Spinal cord (tissue), 10 donors: ENCODE data around the gene NCOA5. TPM values are rescaled to one million over a fixed set of nuclear protein-coding genes. Genes with fewer than 3 reads are reported as not detected.

Experiments used
- DNase-seq, 6 donors: peaks; one replicate each; pipeline versions ENCODE4 v3.0.0 to v3.0.0-alpha.2; 2013 to 2015; ENCODE audit warnings: low spot score in 6 of 6, low read depth in 4 of 6
- H3K27ac ChIP-seq: one replicate; pipeline ENCODE4 v1.5.1; 2013; ENCODE audit warnings: low read depth, low read length, control low read depth
- H3K27me3 ChIP-seq: one replicate; pipeline ENCODE4 v1.6.1; 2013; ENCODE audit warnings: low read length; ENCODE audit not compliant: control insufficient read depth, insufficient read depth
- H3K36me3 ChIP-seq: one replicate; pipeline ENCODE4 v1.6.1; 2013; ENCODE audit warnings: low read length; ENCODE audit not compliant: control insufficient read depth, insufficient read depth
- H3K4me1 ChIP-seq: one replicate; pipeline ENCODE4 v1.6.1; 2013; ENCODE audit warnings: low read length; ENCODE audit not compliant: control insufficient read depth, insufficient read depth
- H3K4me3 ChIP-seq: one replicate; pipeline ENCODE4 v1.5.1; 2013; ENCODE audit warnings: low read depth, low read length, control low read depth
- H3K9me3 ChIP-seq: one replicate; pipeline ENCODE4 v1.6.1; 2013; ENCODE audit warnings: low read length; ENCODE audit not compliant: control insufficient read depth, insufficient read depth
- WGBS: methylation state at CpG from one replicate; pipeline ENCODE4 v1.1.5; 2013; ENCODE audit warnings: missing lambda C conversion rate; ENCODE audit not compliant: insufficient coverage; 5-methylcytosine and 5-hydroxymethylcytosine counted together
- polyA plus RNA-seq, 2 donors: library from polyadenylated mRNA; unstranded; fragments of 120-200 nt; gene quantifications; one replicate each; pipeline ENCODE4 v1.2.1, GENCODE V29; 2013; ENCODE audit not compliant: insufficient read length in 2 of 2
- total RNA-seq, 2 donors: library from RNA; depleted of rRNA in 1 of 2; stranded (reverse); fragments of 120-200 nt in 1 of 2; fragments of >200 nt in 1 of 2; gene quantifications; one replicate each; pipeline versions ENCODE4 v1.2.3 to v1.2.4, GENCODE V29; 2013 to 2014
- donor health status: healthy.

Gene NCOA5
- total and polyA plus RNA-seq, 4 donors: 12.3 to 50.7 (median 40.0) TPM

DNA sequence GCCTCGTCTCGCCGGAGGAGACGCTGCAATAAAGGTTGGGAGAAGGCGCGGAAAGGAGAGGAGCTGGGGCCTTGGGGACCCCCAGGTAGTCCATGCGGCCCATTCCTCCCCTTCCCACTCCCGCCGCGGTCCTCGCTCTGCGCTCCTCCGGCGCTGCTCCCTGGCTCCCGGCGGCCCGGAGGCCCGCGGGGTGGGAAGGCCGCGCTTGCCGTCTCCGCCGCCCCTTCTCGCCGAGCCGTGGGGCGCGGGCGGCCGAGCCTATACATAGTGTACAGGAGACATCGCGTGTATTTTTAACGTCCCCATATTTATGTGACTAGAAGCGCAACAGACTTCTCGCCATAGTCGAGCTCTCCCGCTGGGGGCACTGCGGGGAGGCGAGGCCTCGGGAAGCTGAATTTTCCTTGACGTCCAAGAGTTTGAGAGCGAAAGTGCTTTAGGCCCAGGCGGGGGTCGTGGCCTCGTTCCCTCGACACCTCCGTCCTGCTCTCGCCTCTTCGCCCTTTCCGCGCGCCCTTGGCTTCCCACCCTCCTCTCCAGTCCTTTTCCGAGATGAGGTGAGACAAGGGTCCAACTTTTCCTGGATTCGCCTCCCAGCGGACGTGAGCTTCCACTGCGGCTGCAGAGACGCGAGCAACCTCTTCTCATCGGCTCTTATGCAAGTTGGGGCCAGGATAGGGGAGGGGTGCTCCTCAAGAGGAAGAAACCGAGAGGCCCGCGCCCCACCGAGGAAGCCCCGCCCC is 31.7 kb downstream of the NCOA5 start:
- peaks cover 8% of the 10 kb centered on the region for H3K27me3 ChIP-seq
- H3K4me1 ChIP-seq: peaks cover 48% of the 10 kb centered on the region
- no peak overlapping the region for H3K27ac ChIP-seq
- WGBS: 8% methylated on average over 65 of the region's 66 CpGs
- H3K4me3 ChIP-seq: no peak overlapping the region
- H3K36me3 ChIP-seq: peaks cover 70% of the 10 kb centered on the region
- peak in 2 of 6 donors; percentile 68 to 75 for DNase-seq
- H3K9me3 ChIP-seq: no peaks in the 10 kb centered on the region

DNA sequence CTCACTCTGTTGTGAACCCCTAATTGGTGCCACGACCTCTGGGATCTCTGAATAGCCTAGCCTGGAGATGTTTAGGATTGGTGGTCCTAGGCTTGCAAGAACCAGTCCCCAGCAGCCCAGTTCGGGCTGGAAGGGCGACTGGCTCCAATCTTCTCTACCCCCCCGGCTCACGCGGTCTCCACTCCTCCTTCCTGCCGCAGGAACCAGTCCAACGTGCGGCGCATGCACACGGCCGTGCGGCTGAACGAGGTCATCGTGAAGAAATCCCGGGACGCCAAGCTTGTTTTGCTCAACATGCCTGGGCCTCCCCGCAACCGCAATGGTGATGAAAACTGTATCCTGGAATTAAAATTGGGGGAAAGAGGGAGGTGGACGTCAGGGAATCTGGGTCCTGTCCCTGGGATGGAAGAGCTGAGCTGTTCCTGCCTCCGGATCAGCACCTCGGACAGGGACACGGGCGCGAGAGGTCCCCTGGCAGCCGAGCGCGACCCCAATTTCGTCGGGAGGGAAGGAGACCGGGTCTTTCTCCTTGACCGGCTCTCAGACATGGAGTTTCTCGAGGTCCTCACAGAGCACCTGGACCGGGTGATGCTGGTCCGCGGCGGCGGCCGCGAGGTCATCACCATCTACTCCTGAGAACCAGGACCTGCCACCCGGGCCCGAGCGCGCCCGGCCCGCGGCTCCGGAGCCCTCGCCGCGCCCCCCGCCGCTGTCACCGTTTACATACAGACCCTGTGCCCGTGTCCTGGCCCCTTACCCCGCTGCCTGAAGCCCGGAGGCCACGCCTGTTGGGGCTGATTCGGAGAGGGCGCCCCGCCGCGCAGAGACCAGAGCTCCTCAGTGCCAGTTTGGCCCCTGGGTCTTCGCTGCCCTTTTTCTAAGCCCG is 32.5 kb downstream of the NCOA5 start:
- Histone ChIP-seq H3K27me3 (peaks cover 8% of the 10 kb centered on the region), H3K27ac (no peak overlapping the region), H3K36me3 (peaks cover 69% of the 10 kb centered on the region), H3K4me1 (peaks cover 42% of the 10 kb centered on the region), H3K9me3 (no peaks in the 10 kb centered on the region), H3K4me3 (no peak overlapping the region)
- whole genome bisulfite sequencing: 14% methylated on average over 63 of the region's 65 CpGs
- peak in 2 of 6 donors; percentile 28 to 73 for DNase-seq

DNA sequence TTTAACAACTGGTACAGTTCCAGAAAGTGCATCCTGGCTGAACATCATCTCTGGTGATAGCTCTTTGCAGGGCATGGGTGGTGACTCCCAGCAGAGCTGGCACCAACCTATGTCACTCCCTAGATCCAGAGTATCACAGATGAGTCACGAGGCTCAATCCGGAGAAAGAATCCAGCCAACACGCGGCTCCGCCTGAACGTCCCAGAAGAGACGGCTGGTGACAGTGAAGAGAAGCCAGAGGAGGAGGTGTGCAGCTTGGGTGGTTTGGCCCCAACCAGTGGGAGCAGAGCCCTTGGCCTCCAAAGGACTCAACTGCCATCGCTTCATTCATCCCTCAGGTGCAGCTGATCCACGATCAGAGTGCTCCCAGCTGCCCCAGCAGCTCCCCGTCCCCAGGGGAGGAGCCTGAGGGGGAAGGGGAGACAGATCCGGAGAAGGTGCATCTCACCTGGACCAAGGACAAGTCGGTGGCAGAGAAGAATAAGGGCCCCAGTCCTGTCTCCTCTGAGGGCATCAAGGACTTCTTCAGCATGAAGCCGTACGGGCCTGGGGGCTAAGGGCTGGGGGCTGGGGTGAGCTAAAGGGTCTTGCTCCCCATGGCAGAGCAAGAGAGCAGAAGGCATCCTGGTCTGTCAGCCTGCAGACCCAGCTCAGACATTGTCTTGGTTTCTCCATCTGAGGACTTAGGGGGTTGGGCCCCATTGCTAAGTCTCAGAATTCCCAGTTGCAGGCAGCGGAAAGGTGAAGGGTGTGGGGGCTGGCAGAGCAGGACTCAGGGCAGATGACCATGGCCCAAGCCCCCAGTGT is 33.5 kb downstream of the NCOA5 start:
- H3K27me3 ChIP-seq: peaks cover 8% of the 10 kb centered on the region
- no peak overlapping the region for H3K4me3 ChIP-seq
- no peak overlapping the region for H3K27ac ChIP-seq
- H3K9me3 ChIP-seq: no peaks in the 10 kb centered on the region
- 71% methylated on average over 11 of the region's 15 CpGs for WGBS
- no peak for DNase-seq
- peaks cover 68% of the 10 kb centered on the region for H3K36me3 ChIP-seq
- H3K4me1 ChIP-seq: peaks cover 39% of the 10 kb centered on the region

DNA sequence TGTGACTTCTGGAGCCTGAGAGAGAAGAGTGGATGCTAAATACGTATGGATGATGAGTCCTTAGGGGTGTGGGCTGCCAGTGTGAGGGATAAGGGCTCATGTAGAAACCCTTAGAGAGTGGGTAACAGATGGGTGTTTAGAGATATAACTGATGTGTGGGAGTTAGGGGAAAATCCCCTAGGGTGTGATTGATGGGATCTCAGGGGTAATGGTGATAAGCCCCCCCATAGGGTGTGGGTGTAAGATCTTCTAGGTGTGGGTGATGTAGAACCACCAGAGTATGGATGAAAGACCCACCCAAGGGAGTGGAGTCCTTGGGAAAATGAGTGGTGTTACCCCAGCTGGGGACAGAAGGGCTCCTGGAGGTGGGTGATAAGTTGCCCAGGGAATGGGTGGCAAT is 34.5 kb downstream of the NCOA5 start:
- Histone ChIP-seq H3K27me3 (peaks cover 8% of the 10 kb centered on the region), H3K9me3 (no peaks in the 10 kb centered on the region), H3K27ac (no peak overlapping the region), H3K4me1 (peaks cover 35% of the 10 kb centered on the region), H3K36me3 (peaks cover 67% of the 10 kb centered on the region), H3K4me3 (no peak overlapping the region)
- no peak for DNase-seq
- WGBS: 63% methylated on average over 1 of the region's 1 CpG

DNA sequence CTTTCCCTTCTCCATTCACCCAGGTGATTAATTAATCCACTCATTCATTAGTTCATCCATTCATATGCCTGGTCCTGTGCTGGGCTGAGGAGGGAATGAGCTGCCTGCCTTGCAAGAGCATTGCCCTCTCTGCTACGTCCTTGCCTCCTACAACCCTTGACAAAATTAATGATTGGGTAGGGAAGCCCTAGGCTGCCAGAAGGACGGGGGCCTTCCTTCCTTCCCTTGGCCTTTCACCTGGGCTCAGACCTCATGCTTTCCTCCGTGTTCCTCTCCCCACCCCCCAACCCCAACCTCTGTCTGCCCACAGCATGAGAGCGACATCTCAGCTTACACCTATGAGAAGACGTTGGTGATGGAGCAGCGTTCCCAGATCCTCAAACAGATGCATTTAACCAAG is 35.2 kb downstream of the NCOA5 start:
- H3K4me3 ChIP-seq: no peak overlapping the region
- H3K27me3 ChIP-seq: peaks cover 8% of the 10 kb centered on the region
- H3K9me3 ChIP-seq: no peaks in the 10 kb centered on the region
- DNase-seq: no peak
- no peak overlapping the region for H3K27ac ChIP-seq
- H3K36me3 ChIP-seq: peaks cover 67% of the 10 kb centered on the region
- H3K4me1 ChIP-seq: peaks cover 35% of the 10 kb centered on the region
- WGBS: 65% methylated on average over 6 of the region's 6 CpGs

DNA sequence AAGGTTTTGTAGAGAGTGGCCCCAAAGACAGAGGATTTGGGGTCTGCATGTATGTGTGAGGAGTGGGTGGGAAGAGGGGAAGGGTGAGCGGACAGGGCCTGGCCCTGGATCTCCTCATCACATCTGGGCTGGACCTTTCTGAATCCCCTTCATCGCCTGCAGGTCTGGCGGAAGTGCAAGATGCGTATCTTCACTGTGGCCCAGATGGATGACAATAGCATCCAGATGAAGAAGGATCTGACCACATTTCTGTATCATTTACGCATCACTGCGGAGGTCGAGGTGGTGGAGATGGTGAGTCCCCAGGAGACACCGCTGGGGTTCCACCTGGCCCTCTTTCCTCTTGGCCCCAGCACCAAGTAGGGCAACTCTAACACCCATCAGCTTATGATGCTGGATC is 36.3 kb downstream of the NCOA5 start:
- DNase-seq: no peak
- Histone ChIP-seq H3K36me3 (peaks cover 63% of the 10 kb centered on the region), H3K4me1 (peaks cover 26% of the 10 kb centered on the region), H3K27me3 (peaks cover 8% of the 10 kb centered on the region), H3K4me3 (no peak overlapping the region), H3K27ac (no peak overlapping the region), H3K9me3 (no peaks in the 10 kb centered on the region)
- WGBS: 95% methylated on average over 6 of the region's 8 CpGs

DNA sequence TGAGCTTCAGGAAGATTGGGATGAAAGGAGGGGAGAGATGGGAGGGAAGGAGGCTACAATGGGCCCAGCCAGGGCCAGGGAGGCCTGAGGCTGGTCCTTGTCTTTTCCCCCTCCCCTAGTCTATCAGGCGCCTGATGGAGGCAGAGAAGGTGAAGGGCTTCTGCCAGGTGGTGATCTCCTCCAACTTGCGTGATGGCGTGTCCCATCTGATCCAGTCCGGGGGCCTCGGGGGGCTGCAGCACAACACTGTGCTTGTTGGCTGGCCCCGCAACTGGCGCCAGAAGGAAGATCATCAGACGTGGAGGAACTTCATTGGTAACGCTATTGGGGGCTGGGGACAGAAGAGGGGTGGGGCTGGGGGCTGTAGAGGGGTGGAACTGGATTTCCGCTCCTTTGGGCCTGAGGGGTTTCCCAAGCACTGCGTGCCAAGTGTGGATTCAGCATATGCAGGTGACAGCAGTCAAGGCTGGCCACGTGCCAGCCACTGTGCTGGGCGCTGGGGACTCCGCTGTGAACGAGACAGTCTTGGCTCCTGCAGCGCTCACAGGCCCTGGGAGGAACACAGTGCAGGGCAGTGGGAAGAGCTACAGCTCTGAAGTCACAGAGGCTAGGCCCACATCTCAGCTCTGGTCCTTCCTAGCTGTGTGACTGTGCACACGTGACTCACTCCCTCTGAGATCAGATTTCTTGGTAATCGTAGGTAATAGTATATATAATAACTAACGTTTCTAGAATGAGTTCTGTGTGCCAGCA is 38.0 kb downstream of the NCOA5 start:
- 38% methylated on average over 14 of the region's 19 CpGs for WGBS
- H3K9me3 ChIP-seq: no peaks in the 10 kb centered on the region
- H3K4me3 ChIP-seq: no peak overlapping the region
- H3K36me3 ChIP-seq: peaks cover 62% of the 10 kb centered on the region
- H3K27ac ChIP-seq: no peak overlapping the region
- peaks cover 9% of the 10 kb centered on the region for H3K4me1 ChIP-seq
- DNase-seq: peak in 2 of 6 donors; percentile 56 to 64
- H3K27me3 ChIP-seq: no peaks in the 10 kb centered on the region

DNA sequence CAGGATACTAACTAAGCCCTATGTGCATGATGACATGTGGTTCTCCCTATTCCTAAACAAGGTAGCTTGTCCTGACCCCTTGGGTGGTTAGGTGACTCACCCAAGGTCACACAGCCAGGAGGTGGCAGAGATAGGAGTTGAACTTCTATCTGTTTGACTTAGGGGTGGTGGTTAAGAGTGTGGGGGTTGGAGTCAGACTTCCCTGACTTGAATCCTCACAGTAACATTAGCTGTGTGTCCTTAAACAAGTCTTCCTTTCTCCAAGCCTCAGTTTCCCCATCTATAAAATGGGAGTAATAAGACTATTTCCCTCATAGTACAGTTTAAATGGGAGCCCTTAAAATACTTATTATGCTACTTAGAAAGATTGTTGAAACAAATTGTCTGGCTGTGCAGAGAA is 38.9 kb downstream of the NCOA5 start:
- Histone ChIP-seq H3K36me3 (peaks cover 65% of the 10 kb centered on the region), H3K27me3 (no peaks in the 10 kb centered on the region), H3K4me1 (peaks cover 7% of the 10 kb centered on the region), H3K4me3 (no peak overlapping the region), H3K9me3 (no peaks in the 10 kb centered on the region), H3K27ac (no peak overlapping the region)
- no peak for DNase-seq

DNA sequence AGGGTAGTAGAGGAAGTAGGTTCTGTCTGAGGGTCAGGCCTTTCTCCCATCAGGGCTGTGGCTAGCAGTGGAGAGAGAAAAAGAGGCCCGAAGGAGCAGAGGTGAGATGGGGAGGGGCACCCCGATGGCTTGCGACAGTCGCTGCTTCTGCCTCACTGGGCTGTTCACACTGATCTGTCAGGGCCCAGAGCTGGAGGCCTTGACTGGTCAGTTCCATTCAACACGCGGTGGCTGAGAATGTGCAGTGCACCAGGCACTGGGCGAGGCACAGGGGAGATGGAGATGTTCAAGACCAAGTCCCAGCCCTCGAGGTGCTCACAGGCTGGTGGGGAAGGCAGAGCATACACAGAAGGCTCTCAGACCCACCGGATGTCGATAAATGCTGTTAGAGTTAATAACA is 39.3 kb downstream of the NCOA5 start:
- 63% methylated on average over 10 of the region's 10 CpGs for WGBS
- no peak for DNase-seq
- Histone ChIP-seq H3K27me3 (no peaks in the 10 kb centered on the region), H3K36me3 (peaks cover 66% of the 10 kb centered on the region), H3K4me1 (peaks cover 7% of the 10 kb centered on the region), H3K27ac (no peak overlapping the region), H3K9me3 (no peaks in the 10 kb centered on the region), H3K4me3 (no peak overlapping the region)
